Kidney (tissue), 14 donors: ENCODE results near the gene HRH1. TPM values are rescaled to one million over a fixed set of nuclear protein-coding genes. Genes with fewer than 3 reads are reported as not detected.

Source experiments
- DNase-seq, 5 donors: peaks; one replicate each; pipeline ENCODE4 v3.0.0-alpha.2; 2013 to 2020
- FAIRE-seq: peaks from 2 replicates; lab custom pipeline; 2012; peaks lifted over from hg19 to GRCh38; lab: Jason Lieb, UNC
- H3K27ac ChIP-seq, 2 donors: one replicate each; pipeline ENCODE4 v1.7.0; 2013; ENCODE audit warnings: low read depth in 2 of 2, low read length in 2 of 2, inconsistent platforms in 1 of 2
- H3K27me3 ChIP-seq: one replicate; pipeline ENCODE4 v1.7.1; 2013; ENCODE audit warnings: low read length, inconsistent platforms; ENCODE audit not compliant: control insufficient read depth, insufficient read depth
- H3K36me3 ChIP-seq, 3 donors: one replicate each; pipeline versions ENCODE4 v1.7.0 to v1.7.1; 2013; ENCODE audit warnings: low read length in 3 of 3, control low read depth in 1 of 3, inconsistent platforms in 1 of 3; ENCODE audit not compliant: insufficient read depth in 3 of 3, control insufficient read depth in 2 of 3
- H3K4me1 ChIP-seq, 3 donors: one replicate each; pipeline versions ENCODE4 v1.7.0 to v1.7.1; 2013; ENCODE audit warnings: low read length in 3 of 3, inconsistent platforms in 1 of 3, low read depth in 1 of 3; ENCODE audit not compliant: control insufficient read depth in 2 of 3, insufficient read depth in 2 of 3
- H3K4me3 ChIP-seq, 3 donors: one replicate each; pipeline versions ENCODE4 v1.7.0 to v1.8.1; 2013; ENCODE audit warnings: low read length in 3 of 3, control low read depth in 1 of 3, inconsistent platforms in 1 of 3
- H3K9ac ChIP-seq, 3 donors: one replicate each; pipeline versions ENCODE4 v1.7.0 to v1.7.1; 2013; ENCODE audit warnings: low read length in 3 of 3, control low read depth in 1 of 3, inconsistent platforms in 1 of 3
- H3K9me3 ChIP-seq, 3 donors: one replicate each; pipeline versions ENCODE4 v1.7.0 to v1.7.1; 2013; ENCODE audit warnings: low read length in 3 of 3, control low read depth in 1 of 3, inconsistent platforms in 1 of 3; ENCODE audit not compliant: control insufficient read depth in 2 of 3, insufficient read depth in 1 of 3
- CTCF ChIP-seq: IDR thresholded peaks from 3 replicates; pipeline ENCODE4 v1.5.1; 2012; ENCODE audit warnings: mild to moderate bottlenecking, moderate library complexity, borderline replicate concordance; ENCODE audit not compliant: insufficient read depth; ENCODE audit errors: extremely low read depth
- intact Hi-C: fragments of 100-400 bp; cut with DNase I; formaldehyde crosslinking; loops from one replicate; pipeline ENCODE4 v1.11.1; 2022
- polyA plus RNA-seq: library from polyadenylated mRNA; stranded (reverse); fragments of 350-450 nt; fragmentation: Illumina TruSeq; extraction: RNeasy Lipid Tissue Mini Kit (QIAGEN cat#74804); gene quantifications from one replicate; pipeline ENCODE4 v1.2.3, GENCODE V29; 2014; ENCODE audit warnings: low read depth, low replicate concordance; ENCODE audit not compliant: insufficient read depth
- total RNA-seq: library from RNA; stranded (reverse); fragmentation: NEBNext Ultra II Directional; extraction: Animal tissue kit (Norgen Biotek cat#: 25700); gene quantifications from one replicate; pipeline ENCODE4 v1.2.1, GENCODE V29; 2021
- donor health status: control.
- donor health status: control.
- donor health status: control.
- donor health status: control.
- donor health status: control.
- donor health status: DM: yes; HTN: yes; CAD: no.
- donor health status: Normal renal cell carcinoma (clear cell type).

The HRH1 gene
- total and polyA plus RNA-seq, 2 donors from 2014 or later = 1.9 to 32.3 TPM

- intact Hi-C loops = no loop called here
These were observed 104.7 kb downstream of the HRH1 start for GRCh38 chr3:11258958-11259357.

GRCh38 chr3:11260460-11260859, 106.2 kb downstream of the HRH1 start:
- H3K36me3 ChIP-seq = no peaks in the 10 kb centered on the region
- DNase-seq = no peak
- H3K9me3 ChIP-seq = no peaks in the 10 kb centered on the region
- H3K27ac ChIP-seq = no peak overlapping the region
- H3K9ac ChIP-seq = no peak overlapping the region
- no peaks in the 10 kb centered on the region for H3K4me1 ChIP-seq
- H3K4me3 ChIP-seq = no peak overlapping the region
- no peak for TF ChIP-seq CTCF
- no peaks in the 10 kb centered on the region for H3K27me3 ChIP-seq
- no peak for FAIRE-seq
- intact Hi-C loops = no loop called here

More at GRCh38 chr3:11258958-11259357, 104.7 kb downstream of the HRH1 start:
- Histone ChIP-seq H3K36me3 (no peaks in the 10 kb centered on the region), H3K9ac (no peak overlapping the region), H3K4me3 (no peak overlapping the region), H3K4me1 (no peaks in the 10 kb centered on the region), H3K9me3 (no peaks in the 10 kb centered on the region), H3K27me3 (no peaks in the 10 kb centered on the region), H3K27ac (no peak overlapping the region)
- DNase-seq (no peak), FAIRE-seq (no peak)
- TF ChIP-seq CTCF = no peak

- no peak overlapping the region for H3K4me3 ChIP-seq
- H3K9me3 ChIP-seq = no peaks in the 10 kb centered on the region
- H3K27me3 ChIP-seq = no peaks in the 10 kb centered on the region
- H3K4me1 ChIP-seq = peaks cover 5 to 12% (median 8%) of the 10 kb centered on the region in 3 donors
- no peak for TF ChIP-seq CTCF
- DNase-seq (no peak), FAIRE-seq (no peak)
- intact Hi-C loops = no loop called here
- no peaks in the 10 kb centered on the region for H3K36me3 ChIP-seq
- H3K9ac ChIP-seq = no peak overlapping the region
- H3K27ac ChIP-seq = no peak overlapping the region
These were observed 114.7 kb downstream of the HRH1 start for GRCh38 chr3:11269007-11269406.
